Mesenchymal stem cell (in vitro differentiated cells and primary cell): Measurements from ENCODE around the gene RB1.

Experiments
- DNase-seq: peaks from one replicate; pipeline ENCODE4 v3.0.0-alpha.2; 2013
- H2AFZ ChIP-seq: one replicate; pipeline ENCODE4 v1.6.1; 2013; ENCODE audit warnings: low read depth, mild to moderate bottlenecking, control low read depth, inconsistent platforms, low read length, moderate library complexity
- H2AK5ac ChIP-seq: 2 replicates; pipeline ENCODE4 v1.6.1; 2013; ENCODE audit warnings: low read length, moderate library complexity, mild to moderate bottlenecking, inconsistent platforms; ENCODE audit not compliant: severe bottlenecking
- H2BK120ac ChIP-seq: one replicate; pipeline ENCODE4 v1.6.1; 2013; ENCODE audit warnings: low read depth, mild to moderate bottlenecking, inconsistent platforms, low read length, moderate library complexity
- H2BK12ac ChIP-seq, 2 experiments: one replicate each; pipeline ENCODE4 v1.6.1; 2013; ENCODE audit warnings: inconsistent platforms in 2 of 2, low read length in 2 of 2, mild to moderate bottlenecking in 2 of 2, moderate library complexity in 2 of 2, control low read depth in 1 of 2
- H2BK15ac ChIP-seq: one replicate; pipeline ENCODE4 v1.6.1; 2013; ENCODE audit warnings: mild to moderate bottlenecking, low read depth, inconsistent platforms; ENCODE audit not compliant: poor library complexity, severe bottlenecking
- H2BK5ac ChIP-seq: 2 replicates; pipeline ENCODE4 v1.6.1; 2013; ENCODE audit warnings: low read depth, mild to moderate bottlenecking, low read length, control low read depth, inconsistent platforms; ENCODE audit not compliant: poor library complexity, severe bottlenecking
- H3K14ac ChIP-seq, 2 experiments: one replicate each; pipeline ENCODE4 v1.6.1; 2013; ENCODE audit warnings: inconsistent platforms in 2 of 2, low read length in 2 of 2, control low read depth in 1 of 2, mild to moderate bottlenecking in 1 of 2, moderate library complexity in 1 of 2
- H3K18ac ChIP-seq, 2 experiments: one replicate each; pipeline ENCODE4 v1.6.1; 2013; ENCODE audit warnings: inconsistent platforms in 2 of 2, low read length in 2 of 2, control low read depth in 1 of 2, low read depth in 1 of 2, mild to moderate bottlenecking in 1 of 2
- H3K23ac ChIP-seq, 2 experiments: one replicate each; pipeline ENCODE4 v1.6.1; 2013; ENCODE audit warnings: inconsistent platforms in 2 of 2, low read length in 2 of 2, mild to moderate bottlenecking in 2 of 2, moderate library complexity in 2 of 2, control low read depth in 1 of 2
- H3K27ac ChIP-seq: 2 replicates; pipeline ENCODE4 v1.5.1; 2013; ENCODE audit warnings: mild to moderate bottlenecking, moderate library complexity, low read length, control low read depth, inconsistent platforms; ENCODE audit not compliant: poor library complexity, severe bottlenecking
- H3K27me3 ChIP-seq, 2 experiments: 2 replicates each; pipeline versions ENCODE4 v1.6.1 to v1.7.0; 2013; ENCODE audit warnings: low read length in 2 of 2, mild to moderate bottlenecking in 2 of 2, moderate library complexity in 2 of 2, control low read depth in 1 of 2, inconsistent platforms in 1 of 2; ENCODE audit not compliant: control insufficient read depth in 1 of 2, insufficient read depth in 1 of 2
- H3K36me3 ChIP-seq, 2 experiments: 2 replicates each; pipeline versions ENCODE4 v1.6.1 to v1.7.0; 2013; ENCODE audit warnings: low read length in 2 of 2, control low read depth in 1 of 2, inconsistent platforms in 1 of 2, low read depth in 1 of 2, mild to moderate bottlenecking in 1 of 2; ENCODE audit not compliant: insufficient read depth in 2 of 2, control insufficient read depth in 1 of 2
- H3K4ac ChIP-seq, 2 experiments: one replicate each; pipeline ENCODE4 v1.6.1; 2013; ENCODE audit warnings: inconsistent platforms in 2 of 2, low read length in 2 of 2, mild to moderate bottlenecking in 2 of 2, moderate library complexity in 2 of 2, control low read depth in 1 of 2, low read depth in 1 of 2
- H3K4me1 ChIP-seq: 2 replicates; pipeline ENCODE4 v1.6.1; 2013; ENCODE audit warnings: low read depth, low read length, control low read depth; ENCODE audit not compliant: control insufficient read depth, insufficient read depth
- H3K4me2 ChIP-seq: 2 replicates; pipeline ENCODE4 v1.6.1; 2013; ENCODE audit warnings: low read length, mild to moderate bottlenecking, inconsistent platforms; ENCODE audit not compliant: poor library complexity, severe bottlenecking
- H3K4me3 ChIP-seq, 2 experiments: 2 replicates each; pipeline versions ENCODE4 v1.5.1 to v1.7.0; 2013; ENCODE audit warnings: low read length in 2 of 2, mild to moderate bottlenecking in 2 of 2, control low read depth in 1 of 2, low read depth in 1 of 2; ENCODE audit not compliant: insufficient read depth in 1 of 2
- H3K79me1 ChIP-seq: replicated peaks from 2 replicates; pipeline ENCODE4 v1.6.1; 2013; ENCODE audit warnings: mild to moderate bottlenecking, control low read depth, low read length, inconsistent platforms; ENCODE audit not compliant: poor library complexity, severe bottlenecking
- H3K9ac ChIP-seq: 2 replicates; pipeline ENCODE4 v1.7.0; 2013; ENCODE audit warnings: mild to moderate bottlenecking, low read length, moderate library complexity
- H3K9me3 ChIP-seq: 2 replicates; pipeline ENCODE4 v1.7.0; 2013; ENCODE audit warnings: mild to moderate bottlenecking, low read length; ENCODE audit not compliant: control insufficient read depth
- H4K8ac ChIP-seq: one replicate; pipeline ENCODE4 v1.6.1; 2013; ENCODE audit warnings: inconsistent platforms, mild to moderate bottlenecking, low read length, moderate library complexity
- H4K91ac ChIP-seq: one replicate; pipeline ENCODE4 v1.6.1; 2013; ENCODE audit warnings: mild to moderate bottlenecking, low read length, inconsistent platforms
- WGBS: methylation state at CpG from one replicate; pipeline ENCODE4 v1.1.7; 2013; ENCODE audit warnings: mixed read lengths; 5-methylcytosine and 5-hydroxymethylcytosine counted together

The RB1 gene

GRCh38 chr13:48356750-48357149 is 53.2 kb downstream of the RB1 start:
- H2BK15ac ChIP-seq, result no peak overlapping the region
- no peak overlapping the region for H3K23ac ChIP-seq
- H3K4me3 ChIP-seq, result no peak overlapping the region
- H3K27ac ChIP-seq, result no peak overlapping the region
- no peak overlapping the region for H4K8ac ChIP-seq
- WGBS, result no CpG with 5 or more reads among the region's 3 CpGs
- H2BK12ac ChIP-seq, result no peak overlapping the region
- H2AFZ ChIP-seq, result no peak overlapping the region
- H3K9ac ChIP-seq, result no peak overlapping the region
- DNase-seq, result no peak
- H3K4ac ChIP-seq, result no peak overlapping the region
- no peak overlapping the region for H4K91ac ChIP-seq
- H3K18ac ChIP-seq, result no peak overlapping the region
- no peak overlapping the region for H2BK5ac ChIP-seq
- H3K14ac ChIP-seq, result no peak overlapping the region
- H3K27me3 ChIP-seq, result no peaks in the 10 kb centered on the region
- H3K4me2 ChIP-seq, result no peak overlapping the region
- H3K36me3 ChIP-seq, result peaks cover 0 to 29% of the 10 kb centered on the region in 2 experiments
- H2AK5ac ChIP-seq, result no peak overlapping the region
- no peak overlapping the region for H2BK120ac ChIP-seq
- H3K79me1 ChIP-seq, result peaks cover 4% of the 10 kb centered on the region
- no peaks in the 10 kb centered on the region for H3K4me1 ChIP-seq
- peaks cover 23% of the 10 kb centered on the region for H3K9me3 ChIP-seq

DNA sequence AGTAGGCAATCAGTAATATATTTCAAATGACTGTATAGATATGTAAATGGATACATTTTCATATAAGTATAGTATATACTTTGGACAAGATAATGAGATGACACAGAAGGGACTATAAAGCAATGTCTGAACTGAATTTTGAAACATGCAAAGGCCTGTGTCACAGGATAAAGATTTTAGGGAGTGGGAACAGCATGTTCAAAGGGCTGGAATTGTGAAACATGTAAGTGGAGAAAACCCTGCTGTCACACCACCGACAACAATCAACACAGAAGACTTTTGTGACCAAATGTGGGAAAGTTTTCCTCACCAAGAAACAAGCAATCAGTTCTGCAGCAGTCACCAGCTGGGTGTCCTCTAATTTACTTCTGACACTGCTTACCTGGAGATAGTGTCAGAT is 66.4 kb downstream of the RB1 start:
- Histone ChIP-seq H3K4me3 (no peak overlapping the region), H2AFZ (no peak overlapping the region), H2BK120ac (no peak overlapping the region), H3K9me3 (no peaks in the 10 kb centered on the region), H3K4me1 (no peaks in the 10 kb centered on the region), H3K4ac (no peak overlapping the region), H3K27me3 (no peaks in the 10 kb centered on the region), H4K91ac (no peak overlapping the region), H3K9ac (no peak overlapping the region), H3K4me2 (no peak overlapping the region), H2BK5ac (no peak overlapping the region), H3K23ac (no peak overlapping the region), H2BK12ac (no peak overlapping the region), H2AK5ac (no peak overlapping the region), H2BK15ac (no peak overlapping the region), H4K8ac (no peak overlapping the region), H3K27ac (no peak overlapping the region), H3K79me1 (peaks cover 6% of the 10 kb centered on the region), H3K18ac (no peak overlapping the region), H3K36me3 (peaks cover 0 to 57% of the 10 kb centered on the region in 2 experiments), H3K14ac (no peak overlapping the region)
- DNase-seq, result no peak
- WGBS, result 92% methylated on average over 1 of the region's 1 CpG

DNA sequence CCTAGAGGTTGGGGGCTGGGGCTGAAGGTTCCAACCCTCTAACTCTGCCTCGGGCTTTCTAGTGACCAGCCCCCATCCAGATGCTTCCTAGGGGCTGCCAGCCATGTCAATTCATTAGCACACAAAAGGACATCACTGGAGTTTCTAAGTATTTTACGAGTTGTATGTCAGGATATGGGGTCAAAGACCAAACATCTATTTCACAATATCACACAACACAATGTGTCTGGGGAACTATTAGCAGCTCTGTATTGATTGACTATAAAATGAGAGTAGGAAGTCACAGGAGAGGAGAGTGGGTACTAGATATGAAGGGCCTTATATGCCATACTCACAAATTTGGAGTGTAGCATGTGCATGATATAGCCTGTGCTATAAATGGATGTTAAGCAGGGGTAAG is 67.3 kb downstream of the RB1 start:
- Histone ChIP-seq H3K4ac (no peak overlapping the region), H3K79me1 (peaks cover 6% of the 10 kb centered on the region), H2BK5ac (no peak overlapping the region), H3K4me3 (no peak overlapping the region), H2BK120ac (no peak overlapping the region), H2BK12ac (no peak overlapping the region), H3K27me3 (no peaks in the 10 kb centered on the region), H4K8ac (no peak overlapping the region), H3K27ac (no peak overlapping the region), H3K4me1 (no peaks in the 10 kb centered on the region), H2BK15ac (no peak overlapping the region), H3K23ac (no peak overlapping the region), H3K9me3 (no peaks in the 10 kb centered on the region), H3K18ac (no peak overlapping the region), H2AFZ (no peak overlapping the region), H3K9ac (no peak overlapping the region), H3K36me3 (peaks cover 0 to 56% of the 10 kb centered on the region in 2 experiments), H4K91ac (no peak overlapping the region), H3K4me2 (no peak overlapping the region), H2AK5ac (no peak overlapping the region), H3K14ac (no peak overlapping the region)
- 75% methylated on average over 1 of the region's 2 CpGs for WGBS
- DNase-seq, result no peak

DNA sequence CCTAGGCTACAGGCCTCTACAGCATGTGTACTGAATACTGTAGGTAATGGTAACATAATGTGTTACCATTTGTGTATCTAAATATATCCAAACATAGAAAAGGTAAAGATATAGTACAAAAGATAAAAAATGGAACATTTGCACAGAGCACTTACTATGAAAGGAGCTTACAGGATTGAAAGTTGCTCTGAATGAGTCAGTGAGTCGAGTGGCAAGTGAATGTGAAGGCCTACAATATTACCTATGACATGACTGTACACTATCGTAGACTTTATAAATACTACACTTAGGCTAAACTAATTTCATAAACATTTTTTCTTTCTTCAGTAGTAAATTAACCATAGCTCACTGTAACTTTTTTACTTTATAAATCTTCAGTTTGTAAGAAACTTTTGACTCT is 74.3 kb downstream of the RB1 start:
- Histone ChIP-seq H3K4me1 (no peaks in the 10 kb centered on the region), H2AK5ac (no peak overlapping the region), H4K8ac (no peak overlapping the region), H3K4me3 (no peak overlapping the region), H3K4me2 (no peak overlapping the region), H3K23ac (no peak overlapping the region), H3K18ac (no peak overlapping the region), H3K9me3 (no peaks in the 10 kb centered on the region), H3K36me3 (peaks cover 7 to 63% of the 10 kb centered on the region in 2 experiments), H3K27ac (no peak overlapping the region), H2BK120ac (no peak overlapping the region), H3K14ac (no peak overlapping the region), H3K79me1 (peaks cover 2% of the 10 kb centered on the region), H2BK15ac (no peak overlapping the region), H3K4ac (no peak overlapping the region), H4K91ac (no peak overlapping the region), H2BK5ac (no peak overlapping the region), H3K9ac (no peak overlapping the region), H2AFZ (no peak overlapping the region), H2BK12ac (no peak overlapping the region), H3K27me3 (no peaks in the 10 kb centered on the region)
- 86% methylated on average over 1 of the region's 2 CpGs for WGBS
- DNase-seq, result no peak
